Immature natural killer cell (primary cell): Measurements from ENCODE around the gene MX1. TPM values are rescaled to one million over a fixed set of nuclear protein-coding genes. Genes with fewer than 3 reads are reported as not detected.

Source experiments
- DNase-seq, 3 donors: peaks; one replicate each; pipeline ENCODE4 v3.0.0; 2022; ENCODE audit warnings: mixed read lengths in 1 of 3
- H3K27ac Mint-ChIP-seq, 6 donors: one replicate each; pipeline ENCODE4 v1.8.0; 2020; ENCODE audit warnings: mixed read lengths in 6 of 6, mild to moderate bottlenecking in 5 of 6, inconsistent platforms in 4 of 6, moderate library complexity in 3 of 6
- H3K27me3 Mint-ChIP-seq, 3 donors: one replicate each; pipeline ENCODE4 v1.8.0; 2020 to 2021; ENCODE audit warnings: low read depth in 3 of 3, mild to moderate bottlenecking in 3 of 3, mixed read lengths in 3 of 3, moderate library complexity in 3 of 3, inconsistent platforms in 1 of 3
- H3K36me3 Mint-ChIP-seq, 3 donors: one replicate each; pipeline ENCODE4 v1.8.0; 2020; ENCODE audit warnings: mixed read lengths in 3 of 3, inconsistent platforms in 2 of 3, mild to moderate bottlenecking in 2 of 3
- H3K4me1 Mint-ChIP-seq, 2 donors: one replicate each; pipeline ENCODE4 v1.8.0; 2020; ENCODE audit warnings: inconsistent platforms in 2 of 2, mild to moderate bottlenecking in 2 of 2, mixed read lengths in 2 of 2, moderate library complexity in 1 of 2
- H3K4me3 Mint-ChIP-seq, 5 donors: one replicate each; pipeline ENCODE4 v1.8.0; 2020; ENCODE audit warnings: mild to moderate bottlenecking in 5 of 5, mixed read lengths in 5 of 5, inconsistent platforms in 3 of 5, moderate library complexity in 3 of 5
- H3K9me3 Mint-ChIP-seq, 6 donors: one replicate each; pipeline ENCODE4 v1.8.0; 2020; ENCODE audit warnings: mild to moderate bottlenecking in 6 of 6, mixed read lengths in 6 of 6, inconsistent platforms in 4 of 6, moderate library complexity in 3 of 6
- polyA plus RNA-seq, 3 donors: library from polyadenylated mRNA; unstranded; fragments of 300-500 nt; fragmentation: Illumina TruSeq; gene quantifications; one replicate each; pipeline ENCODE4 v1.2.3, GENCODE V29; 2021

The MX1 gene
- polyA plus RNA-seq, 3 donors from 2014 or later: 27.5 to 58.1 (median 32.1) TPM

DNA sequence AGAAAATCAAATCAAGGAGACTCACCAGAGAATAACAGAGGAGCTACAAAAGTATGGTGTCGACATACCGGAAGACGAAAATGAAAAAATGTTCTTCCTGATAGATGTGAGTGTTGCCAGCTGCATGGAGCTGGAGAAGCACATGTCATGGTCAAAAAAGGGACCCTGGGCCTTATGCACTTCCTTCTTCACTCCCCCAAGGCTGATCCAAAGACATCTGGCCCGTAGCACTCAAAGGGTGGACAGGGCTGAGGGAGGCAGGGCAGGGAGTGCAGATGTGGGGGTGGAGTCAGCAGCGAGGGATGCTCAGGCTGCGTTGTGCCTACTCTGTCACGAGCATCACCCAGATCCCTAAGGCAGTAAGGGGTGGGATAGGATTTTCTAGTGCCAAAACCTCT, 19.4 kb downstream of the MX1 start:
- peaks cover 0 to 2% (median 0%) of the 10 kb centered on the region in 3 donors for H3K27me3 Mint-ChIP-seq
- H3K4me3 Mint-ChIP-seq: no peak overlapping the region
- H3K9me3 Mint-ChIP-seq: no peaks in the 10 kb centered on the region
- no peak for DNase-seq
- H3K36me3 Mint-ChIP-seq: peaks cover 50 to 81% (median 62%) of the 10 kb centered on the region in 3 donors
- H3K4me1 Mint-ChIP-seq: no peaks in the 10 kb centered on the region
- H3K27ac Mint-ChIP-seq: no peak overlapping the region

DNA sequence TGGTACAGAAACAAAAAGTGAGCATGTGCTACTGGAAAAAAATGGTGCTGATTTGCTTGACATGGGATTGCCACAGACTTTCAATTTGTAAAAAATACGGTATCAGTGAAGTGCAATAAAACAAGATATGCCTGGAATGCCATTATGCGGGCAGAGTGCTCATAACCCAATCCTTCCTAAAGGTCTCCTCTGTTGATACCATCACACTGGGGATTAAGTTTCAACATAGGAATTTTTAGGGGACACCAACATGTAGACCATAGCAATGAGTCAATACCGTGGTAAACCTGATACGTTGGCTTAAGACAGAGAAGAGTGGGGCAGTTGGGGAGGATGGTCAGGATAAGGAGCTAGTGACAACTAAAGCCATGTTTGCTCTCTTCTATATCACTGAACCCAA, 20.5 kb downstream of the MX1 start:
- Mint-ChIP-seq H3K4me1 (no peaks in the 10 kb centered on the region), H3K9me3 (no peaks in the 10 kb centered on the region), H3K27me3 (peaks cover 0 to under 1% (median 0%) of the 10 kb centered on the region in 3 donors), H3K27ac (no peak overlapping the region), H3K4me3 (no peak overlapping the region), H3K36me3 (peaks cover 49 to 81% (median 65%) of the 10 kb centered on the region in 3 donors)
- no peak for DNase-seq

DNA sequence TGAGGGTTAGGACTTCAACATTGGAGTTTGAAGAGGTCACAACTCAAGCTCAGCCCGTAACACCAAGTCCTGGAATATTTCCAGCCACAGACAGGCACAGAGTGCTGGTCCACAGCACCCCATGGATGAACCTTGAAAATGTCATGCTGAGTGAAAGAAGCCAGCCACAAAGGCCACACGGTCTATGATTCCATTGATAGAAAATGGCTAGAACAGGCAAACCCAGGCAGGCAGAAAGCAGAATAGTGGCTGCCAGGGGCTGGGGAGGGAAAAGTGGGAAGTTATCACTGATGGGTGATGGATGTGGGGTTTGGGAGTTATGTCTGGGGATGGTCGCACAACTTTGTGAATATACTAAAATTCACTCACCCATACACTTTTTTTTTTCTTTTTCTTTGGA, 21.3 kb downstream of the MX1 start:
- no peak overlapping the region for H3K27ac Mint-ChIP-seq
- H3K9me3 Mint-ChIP-seq: no peaks in the 10 kb centered on the region
- H3K4me3 Mint-ChIP-seq: no peak overlapping the region
- H3K4me1 Mint-ChIP-seq: no peaks in the 10 kb centered on the region
- DNase-seq: no peak
- H3K27me3 Mint-ChIP-seq: peaks cover 0 to 1% (median 0%) of the 10 kb centered on the region in 3 donors
- H3K36me3 Mint-ChIP-seq: peaks cover 42 to 73% (median 68%) of the 10 kb centered on the region in 3 donors

DNA sequence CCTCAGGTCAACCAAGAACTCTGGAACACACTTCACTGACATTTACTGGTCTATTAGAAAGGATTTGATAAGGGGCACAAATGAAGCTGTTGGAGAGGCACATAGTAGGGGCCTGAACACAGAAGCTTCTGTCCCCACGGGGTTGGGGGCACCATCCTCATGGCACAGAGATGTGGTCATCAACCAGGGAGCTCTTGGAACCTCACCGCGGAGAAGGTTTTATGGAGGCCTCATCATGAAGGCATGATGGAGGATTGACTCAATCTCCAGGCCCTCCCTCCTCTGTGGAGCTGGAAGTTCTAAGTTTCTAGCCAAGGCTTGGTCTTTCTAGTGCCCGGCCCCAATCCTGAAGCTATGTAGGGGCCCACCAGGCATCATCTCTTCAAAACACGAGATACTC, 23.6 kb downstream of the MX1 start:
- no peaks in the 10 kb centered on the region for H3K9me3 Mint-ChIP-seq
- H3K27ac Mint-ChIP-seq: no peak overlapping the region
- H3K27me3 Mint-ChIP-seq: peaks cover 0 to 1% (median 0%) of the 10 kb centered on the region in 3 donors
- H3K36me3 Mint-ChIP-seq: peaks cover 36 to 76% (median 71%) of the 10 kb centered on the region in 3 donors
- no peak for DNase-seq
- no peaks in the 10 kb centered on the region for H3K4me1 Mint-ChIP-seq
- no peak overlapping the region for H3K4me3 Mint-ChIP-seq

DNA sequence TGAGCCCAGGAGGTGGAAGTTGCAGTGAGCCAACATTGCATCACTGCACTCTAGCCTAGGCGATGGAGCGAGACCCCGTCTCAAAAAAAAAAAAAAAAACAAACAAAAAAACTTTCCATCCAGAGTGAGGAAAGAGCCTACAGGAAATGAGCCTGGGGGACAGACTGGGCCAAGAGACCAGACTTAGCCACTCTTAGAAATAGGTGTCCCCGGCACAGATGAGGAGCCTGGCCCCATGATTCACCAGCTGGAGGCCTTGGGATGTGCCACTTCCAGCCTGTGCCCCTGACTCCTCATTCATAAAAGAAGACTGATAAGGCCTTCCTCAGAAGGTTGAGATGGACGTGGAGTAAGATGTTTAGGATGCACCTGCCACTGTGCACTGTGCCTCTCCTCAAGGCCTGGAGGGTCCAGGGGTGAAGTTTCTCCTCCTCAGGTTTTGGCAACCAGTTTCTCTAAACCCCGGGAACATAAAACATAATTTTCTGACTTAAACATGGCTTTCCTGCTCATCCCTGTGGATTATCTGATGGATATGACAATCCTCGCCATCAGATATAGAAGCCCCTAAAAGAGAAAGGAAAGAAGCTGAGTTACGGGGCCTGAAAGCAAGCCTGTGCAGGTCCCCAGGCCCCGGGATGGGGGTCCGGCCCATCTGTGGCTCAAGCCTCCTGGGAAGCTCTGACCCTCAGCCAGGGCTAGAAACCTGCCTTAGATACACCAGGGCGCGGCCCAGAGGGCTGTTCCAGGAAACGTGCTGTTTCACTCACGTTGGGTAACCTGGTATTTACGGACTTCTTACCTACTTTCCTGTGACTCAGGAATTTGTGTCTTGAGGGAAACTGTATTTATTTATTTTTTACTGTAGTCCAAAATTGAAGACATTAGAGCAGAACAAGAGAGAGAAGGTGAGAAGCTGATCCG, 26.0 kb downstream of the MX1 start:
- peaks cover 19 to 66% (median 61%) of the 10 kb centered on the region in 3 donors for H3K36me3 Mint-ChIP-seq
- peaks cover 0 to 1% (median 0%) of the 10 kb centered on the region in 3 donors for H3K27me3 Mint-ChIP-seq

DNA sequence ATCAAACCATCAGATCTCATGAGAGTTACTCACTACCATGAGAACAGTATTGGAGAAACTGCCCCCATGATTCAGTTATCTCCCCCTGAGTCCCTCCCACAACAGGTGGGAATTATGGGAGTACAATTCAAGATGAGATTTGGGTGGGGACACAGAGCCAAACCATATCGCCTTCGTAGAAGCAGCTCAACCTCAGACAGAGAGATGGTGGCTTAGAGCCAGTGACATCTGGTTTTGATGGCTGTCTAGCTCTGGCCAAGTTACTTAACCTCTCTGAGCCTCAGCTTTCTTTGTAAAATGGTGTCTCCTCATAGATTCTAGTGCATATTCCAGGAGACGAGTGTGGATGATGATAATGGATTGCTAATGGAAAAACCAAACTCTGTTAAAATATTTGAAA, 27.2 kb downstream of the MX1 start:
- H3K4me3 Mint-ChIP-seq: no peak overlapping the region
- no peaks in the 10 kb centered on the region for H3K4me1 Mint-ChIP-seq
- peaks cover 0 to 1% (median 0%) of the 10 kb centered on the region in 3 donors for H3K27me3 Mint-ChIP-seq
- DNase-seq: no peak
- H3K27ac Mint-ChIP-seq: no peak overlapping the region
- H3K9me3 Mint-ChIP-seq: no peaks in the 10 kb centered on the region
- peaks cover 14 to 60% (median 58%) of the 10 kb centered on the region in 3 donors for H3K36me3 Mint-ChIP-seq

More for the DNA sequence above, 26.0 kb downstream of the MX1 start:
- Mint-ChIP-seq H3K4me1 (no peaks in the 10 kb centered on the region), H3K27ac (no peak overlapping the region), H3K9me3 (no peaks in the 10 kb centered on the region), H3K4me3 (no peak overlapping the region)
- DNase-seq: no peak

DNA sequence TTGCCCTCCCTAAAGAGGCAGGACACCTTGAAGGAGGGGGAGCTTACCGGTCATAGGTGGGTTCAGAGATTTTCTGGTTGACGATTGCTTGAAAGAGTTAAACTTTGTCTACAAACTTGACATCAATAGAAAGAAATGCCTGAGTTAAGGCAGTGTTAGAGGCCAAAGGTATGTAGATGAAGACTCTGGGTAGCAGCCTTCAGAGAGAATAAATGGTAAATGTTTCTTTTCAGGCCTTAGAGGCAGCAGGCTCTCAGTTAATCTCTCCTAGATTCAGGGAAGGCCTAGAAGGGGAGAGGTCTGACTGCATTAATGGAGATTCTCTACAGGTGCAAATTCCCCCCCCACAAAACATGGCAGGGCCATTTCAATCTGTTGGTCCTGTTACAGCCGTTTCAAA, 27.7 kb downstream of the MX1 start:
- H3K36me3 Mint-ChIP-seq: peaks cover 14 to 59% (median 57%) of the 10 kb centered on the region in 3 donors

DNA sequence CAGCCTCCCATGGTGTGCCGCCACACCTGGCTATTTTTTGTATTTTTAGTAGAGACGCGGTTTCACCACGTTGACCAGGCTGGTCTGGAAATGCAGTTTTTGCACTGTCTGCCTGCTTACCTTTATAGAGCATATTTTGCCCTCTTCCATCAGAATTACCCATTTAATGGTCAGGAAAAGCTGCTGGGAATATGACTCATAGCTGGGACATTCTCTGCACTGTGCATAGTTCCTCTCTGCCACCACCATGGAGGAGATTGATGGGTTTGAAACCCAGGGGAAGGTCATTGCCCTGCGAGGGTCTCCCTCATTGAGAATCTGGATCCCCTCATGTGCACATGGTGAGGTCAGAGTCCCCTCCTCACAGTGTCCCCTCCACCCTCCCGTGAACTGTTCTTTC, 32.1 kb downstream of the MX1 start:
- H3K9me3 Mint-ChIP-seq: no peaks in the 10 kb centered on the region
- no peak for DNase-seq
- no peak overlapping the region for H3K4me3 Mint-ChIP-seq
- H3K4me1 Mint-ChIP-seq: peaks cover 0 to 6% of the 10 kb centered on the region in 2 donors
- H3K27ac Mint-ChIP-seq: no peak overlapping the region
- H3K36me3 Mint-ChIP-seq: peaks cover 9 to 42% (median 38%) of the 10 kb centered on the region in 3 donors
- no peaks in the 10 kb centered on the region for H3K27me3 Mint-ChIP-seq

More for the DNA sequence above, 27.7 kb downstream of the MX1 start:
- Mint-ChIP-seq H3K27ac (no peak overlapping the region), H3K4me1 (no peaks in the 10 kb centered on the region), H3K27me3 (peaks cover 0 to 1% (median 0%) of the 10 kb centered on the region in 3 donors), H3K4me3 (no peak overlapping the region), H3K9me3 (no peaks in the 10 kb centered on the region)
- DNase-seq: no peak

DNA sequence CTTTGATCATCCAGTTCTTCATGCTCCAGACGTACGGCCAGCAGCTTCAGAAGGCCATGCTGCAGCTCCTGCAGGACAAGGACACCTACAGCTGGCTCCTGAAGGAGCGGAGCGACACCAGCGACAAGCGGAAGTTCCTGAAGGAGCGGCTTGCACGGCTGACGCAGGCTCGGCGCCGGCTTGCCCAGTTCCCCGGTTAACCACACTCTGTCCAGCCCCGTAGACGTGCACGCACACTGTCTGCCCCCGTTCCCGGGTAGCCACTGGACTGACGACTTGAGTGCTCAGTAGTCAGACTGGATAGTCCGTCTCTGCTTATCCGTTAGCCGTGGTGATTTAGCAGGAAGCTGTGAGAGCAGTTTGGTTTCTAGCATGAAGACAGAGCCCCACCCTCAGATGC, 32.5 kb downstream of the MX1 start:
- no peak overlapping the region for H3K4me3 Mint-ChIP-seq
- no peaks in the 10 kb centered on the region for H3K9me3 Mint-ChIP-seq
- no peak overlapping the region for H3K27ac Mint-ChIP-seq
- H3K4me1 Mint-ChIP-seq: peaks cover 0 to 6% of the 10 kb centered on the region in 2 donors
- H3K27me3 Mint-ChIP-seq: no peaks in the 10 kb centered on the region
- DNase-seq: no peak
- peaks cover 5 to 37% (median 34%) of the 10 kb centered on the region in 3 donors for H3K36me3 Mint-ChIP-seq

DNA sequence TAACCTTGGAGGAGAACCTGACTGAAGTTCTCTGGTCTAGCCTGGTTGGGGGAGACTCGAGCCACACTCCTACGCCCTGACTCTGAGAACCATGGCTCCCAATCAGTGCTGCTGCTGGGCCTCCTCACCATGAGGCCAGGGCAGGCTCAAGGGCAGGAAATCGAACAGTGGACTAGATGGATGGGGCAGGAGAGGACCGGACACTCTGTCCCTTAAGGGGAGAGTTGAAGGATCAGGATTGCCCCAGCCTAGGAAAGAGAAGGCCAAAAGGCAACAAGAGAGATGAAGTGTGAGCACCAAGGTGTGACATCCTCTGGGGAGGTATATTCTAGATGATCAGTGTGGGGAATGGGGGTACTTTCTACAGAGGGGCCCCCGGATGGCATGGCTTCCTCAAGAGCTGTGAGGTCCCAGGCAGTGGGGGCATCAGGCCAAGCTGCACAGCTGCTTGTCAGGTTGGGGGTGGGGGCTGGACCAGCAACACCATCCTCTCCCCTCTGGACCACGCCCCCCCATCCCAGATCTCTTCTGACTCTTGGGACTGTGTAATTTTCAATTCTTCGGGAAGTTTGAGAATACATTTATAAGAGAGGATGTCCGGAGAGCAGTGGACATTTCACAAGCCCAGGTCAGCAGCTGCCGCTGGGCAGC, 34.0 kb downstream of the MX1 start:
- Mint-ChIP-seq H3K4me1 (peaks cover 0 to 6% of the 10 kb centered on the region in 2 donors), H3K9me3 (no peaks in the 10 kb centered on the region), H3K27me3 (peaks cover 0 to 2% (median 0%) of the 10 kb centered on the region in 3 donors), H3K36me3 (peaks cover 3 to 32% (median 30%) of the 10 kb centered on the region in 3 donors), H3K4me3 (no peak overlapping the region), H3K27ac (peak overlapping the region in 2 of 6 donors; percentile 28 to 32)
- DNase-seq: no peak

DNA sequence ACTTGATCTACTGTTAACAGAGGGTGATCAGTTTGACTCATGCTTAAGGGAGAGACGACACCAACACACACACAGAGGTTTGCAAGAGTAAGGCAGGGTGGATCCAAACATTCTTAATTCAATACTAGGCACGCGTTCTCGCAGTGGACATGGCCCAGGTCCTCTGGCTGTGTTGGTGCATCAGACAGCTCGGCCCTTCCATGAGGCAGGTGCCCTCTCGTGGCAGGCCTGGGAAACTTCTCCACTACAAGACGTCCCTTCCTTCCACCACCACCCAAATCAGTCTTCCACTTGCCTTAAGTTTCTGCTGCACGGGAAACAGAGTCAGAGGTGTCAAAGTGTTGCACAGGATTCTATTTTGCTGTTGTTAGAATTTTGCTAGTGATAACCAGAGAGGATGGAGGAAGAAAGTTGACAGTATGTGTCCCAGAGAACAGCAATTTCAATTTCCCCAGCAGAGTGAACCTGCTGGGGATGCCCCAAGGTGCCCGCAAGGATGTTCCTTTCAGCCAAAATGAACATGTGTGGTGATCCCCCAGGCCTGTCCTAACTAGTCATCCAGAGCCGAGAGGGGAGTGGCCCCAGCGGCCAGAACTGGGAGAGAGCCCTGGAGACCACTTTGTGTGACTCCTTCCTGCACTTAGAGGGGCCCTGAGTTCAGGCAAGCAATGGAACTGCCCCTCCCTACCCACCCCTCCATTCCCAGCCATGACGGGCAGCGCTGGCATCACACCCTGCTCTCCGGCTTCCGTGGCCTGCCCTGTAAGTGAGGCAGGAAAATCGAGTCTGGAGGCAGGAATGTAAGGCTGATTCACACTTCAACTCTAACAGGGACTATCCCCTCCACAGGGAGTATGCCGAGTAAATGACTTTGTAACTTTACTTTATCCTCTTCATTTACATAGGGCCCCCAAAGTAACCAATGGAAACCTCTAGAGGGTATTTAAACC, 34.8 kb downstream of the MX1 start:
- peaks cover 0 to 5% (median 0%) of the 10 kb centered on the region in 3 donors for H3K27me3 Mint-ChIP-seq
- no peak overlapping the region for H3K4me3 Mint-ChIP-seq
- peaks cover 0 to 6% of the 10 kb centered on the region in 2 donors for H3K4me1 Mint-ChIP-seq
- DNase-seq: peak in 2 of 3 donors; percentile 29 to 35
- no peaks in the 10 kb centered on the region for H3K9me3 Mint-ChIP-seq
- H3K27ac Mint-ChIP-seq: peak overlapping the region in 2 of 6 donors; percentile 28 to 32
- H3K36me3 Mint-ChIP-seq: peaks cover 3 to 32% (median 24%) of the 10 kb centered on the region in 3 donors

DNA sequence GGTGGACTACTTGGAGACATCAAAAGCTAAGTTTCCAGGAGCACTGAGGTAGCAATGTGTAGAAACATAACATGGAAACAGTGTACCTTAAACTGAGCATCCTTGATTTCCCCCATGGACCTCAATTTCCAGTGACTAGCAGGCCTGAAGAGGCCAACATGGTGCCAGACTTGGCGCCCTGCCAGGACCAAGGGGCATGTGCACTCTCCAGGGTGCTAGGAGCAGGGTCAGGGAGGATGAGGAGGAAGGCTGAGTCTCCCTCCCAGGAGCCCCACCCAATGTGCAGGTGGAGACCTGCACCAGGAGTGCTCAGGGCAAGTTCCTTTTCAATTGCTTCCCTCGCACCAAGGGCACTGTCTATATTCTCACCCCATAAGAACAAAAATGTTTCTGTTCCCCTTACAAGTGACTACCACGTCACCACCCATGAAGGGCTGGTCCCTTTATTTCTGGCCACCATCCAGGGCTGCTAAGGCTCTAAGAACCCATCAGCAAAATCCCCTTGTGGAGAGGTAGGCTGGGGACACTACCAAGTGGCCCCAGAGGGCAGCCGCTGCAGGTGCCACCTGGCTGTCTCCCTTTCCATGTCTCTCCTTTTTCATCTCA, 39.2 kb downstream of the MX1 start:
- H3K36me3 Mint-ChIP-seq: peaks cover 0 to 12% (median 5%) of the 10 kb centered on the region in 3 donors
- H3K9me3 Mint-ChIP-seq: no peaks in the 10 kb centered on the region
- no peak for DNase-seq
- H3K27me3 Mint-ChIP-seq: peaks cover 3 to 10% (median 5%) of the 10 kb centered on the region in 3 donors
- peaks cover 13 to 35% of the 10 kb centered on the region in 2 donors for H3K4me1 Mint-ChIP-seq
- H3K4me3 Mint-ChIP-seq: no peak overlapping the region
- no peak overlapping the region for H3K27ac Mint-ChIP-seq
